ENCODE results near the gene RPS4Y2.

Gene RPS4Y2

GRCh38 chrY:20780104-20780654 is 24.3 kb downstream of the RPS4Y2 start:
- no peak for DNase-seq (ENCODE audit: low spot score)
- in situ Hi-C loops (cut with MboI; ENCODE audit: low sequenced_read_pairs, unreplicated experiment), result no loop called here
- TF ChIP-seq, protein P1, sequence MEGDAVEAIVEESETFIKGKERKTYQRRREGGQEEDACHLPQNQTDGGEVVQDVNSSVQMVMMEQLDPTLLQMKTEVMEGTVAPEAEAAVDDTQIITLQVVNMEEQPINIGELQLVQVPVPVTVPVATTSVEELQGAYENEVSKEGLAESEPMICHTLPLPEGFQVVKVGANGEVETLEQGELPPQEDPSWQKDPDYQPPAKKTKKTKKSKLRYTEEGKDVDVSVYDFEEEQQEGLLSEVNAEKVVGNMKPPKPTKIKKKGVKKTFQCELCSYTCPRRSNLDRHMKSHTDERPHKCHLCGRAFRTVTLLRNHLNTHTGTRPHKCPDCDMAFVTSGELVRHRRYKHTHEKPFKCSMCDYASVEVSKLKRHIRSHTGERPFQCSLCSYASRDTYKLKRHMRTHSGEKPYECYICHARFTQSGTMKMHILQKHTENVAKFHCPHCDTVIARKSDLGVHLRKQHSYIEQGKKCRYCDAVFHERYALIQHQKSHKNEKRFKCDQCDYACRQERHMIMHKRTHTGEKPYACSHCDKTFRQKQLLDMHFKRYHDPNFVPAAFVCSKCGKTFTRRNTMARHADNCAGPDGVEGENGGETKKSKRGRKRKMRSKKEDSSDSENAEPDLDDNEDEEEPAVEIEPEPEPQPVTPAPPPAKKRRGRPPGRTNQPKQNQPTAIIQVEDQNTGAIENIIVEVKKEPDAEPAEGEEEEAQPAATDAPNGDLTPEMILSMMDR (IDR thresholded peaks at IDR 0.05; ENCODE audit: borderline replicate concordance, control extremely low read depth, extremely low read depth, insufficient read depth, missing control alignments), result no peak

- TF ChIP-seq, protein P1 (IDR thresholded peaks at IDR 0.05; ENCODE audit: borderline replicate concordance, control extremely low read depth, extremely low read depth, insufficient read depth, missing control alignments), result no peak
- no peak for DNase-seq (ENCODE audit: low spot score)
- in situ Hi-C loops (cut with MboI; ENCODE audit: low sequenced_read_pairs, unreplicated experiment), result no loop called here
Measured at GRCh38 chrY:20780776-20781175, 24.9 kb downstream of the RPS4Y2 start.

DNA sequence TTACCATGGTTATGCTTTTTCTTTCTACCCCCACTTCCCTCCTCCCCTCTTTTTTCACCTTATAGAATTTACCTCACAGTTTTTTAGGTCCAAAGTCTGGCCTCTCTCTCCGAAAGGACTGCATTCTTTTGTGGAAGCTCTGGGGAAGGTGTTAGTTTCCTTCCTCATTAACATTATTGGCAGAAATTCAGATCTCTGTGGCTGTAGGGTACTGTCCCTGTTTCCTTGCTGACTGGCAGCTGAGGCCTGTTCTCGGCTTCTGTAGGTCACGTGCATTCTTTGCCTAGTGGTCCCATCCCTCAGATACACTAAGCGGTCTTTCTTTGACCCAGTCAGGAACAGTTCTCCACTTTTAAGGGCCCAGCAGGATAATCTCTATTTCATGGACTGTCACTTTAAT is 25.5 kb downstream of the RPS4Y2 start:
- no peak for DNase-seq (ENCODE audit: low spot score)
- in situ Hi-C loops (cut with MboI; ENCODE audit: low sequenced_read_pairs, unreplicated experiment), result no loop called here
- TF ChIP-seq, protein P1 (IDR thresholded peaks at IDR 0.05; ENCODE audit: borderline replicate concordance, control extremely low read depth, extremely low read depth, insufficient read depth, missing control alignments), result no peak

DNA sequence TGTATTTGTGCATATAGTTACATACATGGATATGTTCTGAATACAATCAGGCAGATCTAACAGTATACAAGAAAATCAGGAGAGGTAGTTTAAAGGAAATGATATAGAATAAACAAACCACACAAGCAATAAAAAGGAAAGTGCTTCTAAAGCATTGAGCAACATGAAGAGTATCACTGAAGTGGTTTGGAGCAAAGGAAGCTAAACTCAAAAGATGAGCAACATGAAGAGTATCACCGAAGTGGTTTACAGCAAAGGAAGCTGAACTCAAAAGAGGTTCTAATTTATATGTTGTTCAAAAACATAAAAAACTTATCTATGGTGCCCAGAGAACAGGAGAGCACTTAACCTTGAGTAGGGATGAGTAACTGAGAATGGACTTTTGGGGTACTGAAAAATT is 29.1 kb downstream of the RPS4Y2 start:
- TF ChIP-seq, protein P1 (IDR thresholded peaks at IDR 0.05; ENCODE audit: borderline replicate concordance, control extremely low read depth, extremely low read depth, insufficient read depth, missing control alignments), result no peak
- no peak for DNase-seq (ENCODE audit: low spot score)
- in situ Hi-C loops (cut with MboI; ENCODE audit: low sequenced_read_pairs, unreplicated experiment), result no loop called here

DNA sequence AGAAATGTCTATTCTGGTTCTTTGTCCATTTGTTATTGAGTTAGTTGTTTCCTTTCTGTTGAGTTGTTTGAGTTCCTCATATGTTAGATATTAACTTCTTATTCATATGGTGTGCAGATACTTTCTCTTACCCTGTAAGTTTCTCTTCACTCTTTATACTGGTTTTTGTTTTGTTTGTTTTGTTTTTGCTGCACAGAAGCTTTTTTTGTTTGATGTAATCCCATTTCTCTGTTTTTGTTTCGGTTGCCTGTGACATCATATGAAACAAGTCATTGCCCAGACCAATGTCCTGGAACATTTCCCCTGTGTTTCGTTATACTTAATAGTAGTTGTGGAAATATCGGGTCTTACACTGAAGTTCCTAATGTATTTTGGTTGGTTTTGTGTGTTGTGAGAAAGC is 31.2 kb downstream of the RPS4Y2 start:
- no peak for DNase-seq (ENCODE audit: low spot score)
- in situ Hi-C loops (cut with MboI; ENCODE audit: low sequenced_read_pairs, unreplicated experiment), result no loop called here
- TF ChIP-seq, protein P1 (IDR thresholded peaks at IDR 0.05; ENCODE audit: borderline replicate concordance, control extremely low read depth, extremely low read depth, insufficient read depth, missing control alignments), result no peak

- no peak for DNase-seq (ENCODE audit: low spot score)
- TF ChIP-seq, protein P1 (IDR thresholded peaks at IDR 0.05; ENCODE audit: borderline replicate concordance, control extremely low read depth, extremely low read depth, insufficient read depth, missing control alignments), result no peak
- in situ Hi-C loops (cut with MboI; ENCODE audit: low sequenced_read_pairs, unreplicated experiment), result no loop called here
Measured at GRCh38 chrY:20798351-20799049, 42.6 kb downstream of the RPS4Y2 start.
